HG03575 (cell line): Measurements from ENCODE around the gene LYPD1.

Source experiments
- ATAC-seq: cut with Tn5 transposase; IDR thresholded peaks from one replicate; pipeline ENCODE4 v1.9.1; 2021; ENCODE audit not compliant: unreplicated experiment, insufficient number of reproducible peaks, low FRiP score; ENCODE audit errors: extremely low read depth

The LYPD1 gene

DNA sequence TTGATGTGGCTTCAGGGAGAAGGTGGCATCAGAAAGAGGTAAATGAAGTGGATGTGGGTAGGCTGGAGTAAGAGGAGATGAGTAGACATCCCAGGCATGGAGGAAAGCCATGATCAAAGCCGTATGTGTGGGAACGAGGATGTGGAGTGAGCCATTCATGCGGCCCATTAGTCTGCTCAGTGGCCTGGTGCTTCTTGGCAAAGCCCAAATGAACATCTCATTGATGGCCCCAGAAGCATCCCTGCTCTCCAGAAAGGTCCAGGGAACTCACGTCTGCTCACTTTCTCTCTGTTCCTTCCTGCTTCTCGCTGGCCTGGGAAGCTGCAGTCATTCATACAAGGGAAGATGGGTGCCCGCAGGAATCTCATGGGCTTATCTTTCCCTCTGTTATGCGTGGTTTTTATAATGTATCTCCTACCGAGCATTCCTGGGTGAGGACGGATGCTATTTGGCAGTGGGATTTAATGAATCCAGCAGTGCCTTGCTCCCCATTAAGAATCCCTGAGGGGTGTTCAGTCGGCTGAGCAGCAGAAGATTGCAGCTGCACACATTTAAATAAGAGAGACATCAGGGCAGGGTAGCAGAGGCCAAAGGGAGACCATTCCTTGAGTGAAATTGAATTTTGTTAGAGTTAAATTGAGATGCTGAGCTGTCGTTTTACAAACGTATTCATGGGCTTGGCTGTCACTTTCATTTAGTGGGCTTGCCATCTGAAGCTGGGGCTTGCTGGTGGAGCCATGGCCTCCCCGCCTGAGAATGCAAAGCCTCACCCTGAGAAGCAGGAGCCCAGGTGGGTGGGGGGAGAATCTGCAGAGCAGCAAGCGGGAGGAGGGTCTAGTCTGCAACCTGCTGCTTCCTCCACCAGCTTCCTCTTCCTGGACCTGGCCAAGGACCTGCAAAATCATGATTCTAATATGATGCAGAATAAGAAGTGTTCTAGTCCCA is 64.5 kb downstream of the LYPD1 start:
- ATAC-seq = no peak

GRCh38 chr2:132604561-132604960 is 65.4 kb downstream of the LYPD1 start:
- no peak for ATAC-seq

- no peak for ATAC-seq
Observed at GRCh38 chr2:132599556-132599955, 70.4 kb downstream of the LYPD1 start.

DNA sequence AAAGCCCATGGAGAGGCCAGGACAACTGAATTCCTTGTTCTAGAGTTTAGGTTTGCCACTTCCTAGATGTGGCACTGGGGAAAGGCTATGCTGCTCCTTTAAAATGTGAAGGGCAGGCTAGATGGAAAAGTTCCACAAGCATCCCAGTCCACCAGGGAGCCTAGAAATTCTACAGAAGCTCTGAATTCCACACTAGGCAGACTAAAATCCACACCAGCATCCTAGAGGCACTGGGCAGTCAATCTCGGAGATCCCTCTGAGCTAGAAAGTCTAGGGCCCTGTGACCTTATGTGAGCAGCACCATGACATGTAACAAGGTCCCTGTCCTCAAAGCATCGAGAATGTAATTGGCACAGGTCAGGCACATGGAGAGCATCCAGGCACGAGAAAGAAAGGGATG is 71.5 kb downstream of the LYPD1 start:
- ATAC-seq = no peak

GRCh38 chr2:132597831-132598230 is 72.2 kb downstream of the LYPD1 start:
- ATAC-seq = no peak

- no peak for ATAC-seq
Observed at GRCh38 chr2:132597166-132597565, 72.8 kb downstream of the LYPD1 start.

DNA sequence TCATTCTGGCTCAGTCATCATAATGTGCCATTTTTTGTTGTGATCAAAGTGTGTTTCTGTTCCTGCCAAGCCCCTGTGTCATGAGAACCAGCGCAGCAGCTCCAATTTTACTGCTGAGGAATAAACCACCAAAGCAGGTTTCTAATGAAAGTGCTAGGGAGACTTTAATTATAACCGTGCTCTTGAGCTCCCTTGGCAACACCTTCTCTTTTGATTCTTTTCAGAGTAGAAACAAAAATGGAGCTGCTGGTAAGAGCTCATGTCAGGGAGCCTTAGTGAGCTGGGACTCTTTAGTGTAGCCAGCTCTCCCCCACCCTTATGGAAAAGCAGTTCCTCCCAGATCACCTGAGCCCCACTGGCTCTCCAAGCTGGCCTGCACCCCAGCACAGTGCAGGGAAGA is 74.3 kb downstream of the LYPD1 start:
- ATAC-seq = no peak

DNA sequence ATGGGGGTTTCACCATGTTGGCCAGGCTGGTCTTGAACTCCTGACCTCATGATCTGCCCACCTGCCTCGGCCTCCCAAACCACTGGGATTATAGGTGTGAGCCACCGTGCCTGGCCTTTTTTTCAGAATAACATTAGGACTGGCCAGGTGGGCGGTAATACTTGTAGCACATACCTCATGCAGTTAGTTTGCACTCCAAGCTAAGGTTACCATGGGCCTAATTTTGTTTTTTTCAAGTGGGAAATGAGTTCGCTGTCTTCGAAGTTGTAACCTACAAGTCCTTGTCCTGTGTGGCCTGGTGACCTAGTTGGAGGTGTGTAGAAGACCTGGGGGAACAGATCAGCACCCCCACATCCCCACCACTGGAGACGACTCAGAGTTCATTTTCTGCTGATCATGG is 74.8 kb downstream of the LYPD1 start:
- no peak for ATAC-seq
